Hematopoietic multipotent progenitor cell treated with erythropoietin and hydrocortisone succinate and interleukin-3 and kit ligand, for 15 days (in vitro differentiated cells): ENCODE measurements around the gene SNRNP35.
"Not testable (repeated sequence)": the region's sequence is repeated elsewhere in the genome, so short reads cannot be mapped to it uniquely, and the experiment has no call there.

Experiments
- DNase-seq: peaks from one replicate; pipeline ENCODE4 v3.0.0-alpha.2; 2015; ENCODE audit warnings: low spot score

Gene SNRNP35

GRCh38 chr12:123457980-123458779 is at the start of gene SNRNP35:
Gene SNRNP35 (plus strand): TSS chr12:123458139. CDS start chr12:123465541, 7,402 bp downstream.
- peak; percentile 82 for DNase-seq

GRCh38 chr12:123408619-123409018 is 49.3 kb upstream of the SNRNP35 start:
- DNase-seq, result not testable (repeated sequence)

GRCh38 chr12:123409284-123410040 is 48.5 kb upstream of the SNRNP35 start:
- not testable (repeated sequence) for DNase-seq

- DNase-seq, result no peak
Observed at GRCh38 chr12:123410041-123410412, 47.9 kb upstream of the SNRNP35 start.

- DNase-seq, result no peak
Observed at GRCh38 chr12:123421314-123421713, 36.6 kb upstream of the SNRNP35 start.

GRCh38 chr12:123427036-123427769 is 30.7 kb upstream of the SNRNP35 start:
- no peak for DNase-seq

- DNase-seq, result no peak
Observed at GRCh38 chr12:123428591-123428990, 29.3 kb upstream of the SNRNP35 start.

GRCh38 chr12:123429101-123429500 is 28.8 kb upstream of the SNRNP35 start:
- not testable (repeated sequence) for DNase-seq

- DNase-seq, result peak; percentile 27
Observed at GRCh38 chr12:123431951-123432817, 25.8 kb upstream of the SNRNP35 start.

GRCh38 chr12:123433615-123434014 is 24.3 kb upstream of the SNRNP35 start:
- no peak for DNase-seq

GRCh38 chr12:123435636-123436016 is 22.3 kb upstream of the SNRNP35 start:
- DNase-seq, result no peak

- peak; percentile 83 for DNase-seq
Observed at GRCh38 chr12:123436017-123436964, 21.6 kb upstream of the SNRNP35 start, which contains the start of gene RILPL2. Gene RILPL2 (minus strand): TSS chr12:123436684. CDS start chr12:123436420, 264 bp downstream.

GRCh38 chr12:123441523-123442164 is 16.3 kb upstream of the SNRNP35 start:
- DNase-seq, result no peak

GRCh38 chr12:123442774-123443173 is 15.2 kb upstream of the SNRNP35 start:
- no peak for DNase-seq

GRCh38 chr12:123444092-123445026 is 13.6 kb upstream of the SNRNP35 start:
- no peak for DNase-seq

- DNase-seq, result no peak
Observed at GRCh38 chr12:123445388-123446332, 12.3 kb upstream of the SNRNP35 start.

- DNase-seq, result no peak
Observed at GRCh38 chr12:123446333-123446713, 11.6 kb upstream of the SNRNP35 start.
